Liver (tissue), 3 donors: ENCODE results near the gene GDI1.

Experiments used
- ATF3 ChIP-seq: IDR thresholded peaks from 2 replicates; pipeline ENCODE4 v1.6.1; 2016; ENCODE audit warnings: antibody characterized with exemption
- CTCF ChIP-seq: fragments of 150-350 bp; IDR thresholded peaks from 2 replicates; pipeline ENCODE4 v1.5.1; 2017; ENCODE audit warnings: improper control_type of control experiment, low read depth, low read length; ENCODE audit not compliant: missing input control
- RAD21 ChIP-seq, 2 donors: IDR thresholded peaks; 2 replicates each; pipeline ENCODE4 v1.6.1; 2016; ENCODE audit warnings: antibody characterized with exemption in 2 of 2, mild to moderate bottlenecking in 2 of 2
- donor health status: healthy.
- donor health status: healthy.

- TF ChIP-seq CTCF (no peak), RAD21 (IDR thresholded peaks at IDR 0.05) (no peak), ATF3 (no peak)
Observed at GRCh38 chrX:154449618-154450017, 12.7 kb downstream of the GDI1 start.
